Effector CD8-positive, alpha-beta T cell (primary cell): ENCODE data around the gene FNIP1.
"Not testable (repeated sequence)": the region's sequence is repeated elsewhere in the genome, so short reads cannot be mapped to it uniquely, and the experiment has no call there.

Experiments
- DNase-seq: peaks from one replicate; lab custom pipeline; 2025; lab: John Stamatoyannopoulos, UW
- total RNA-seq, 4 experiments: gene quantifications; one replicate each; lab custom pipeline; 2026; lab: John Stamatoyannopoulos, UW

Gene FNIP1
- 55.2 to 146 (median 85.6) reads per million in 4 experiments for total RNA-seq

DNA sequence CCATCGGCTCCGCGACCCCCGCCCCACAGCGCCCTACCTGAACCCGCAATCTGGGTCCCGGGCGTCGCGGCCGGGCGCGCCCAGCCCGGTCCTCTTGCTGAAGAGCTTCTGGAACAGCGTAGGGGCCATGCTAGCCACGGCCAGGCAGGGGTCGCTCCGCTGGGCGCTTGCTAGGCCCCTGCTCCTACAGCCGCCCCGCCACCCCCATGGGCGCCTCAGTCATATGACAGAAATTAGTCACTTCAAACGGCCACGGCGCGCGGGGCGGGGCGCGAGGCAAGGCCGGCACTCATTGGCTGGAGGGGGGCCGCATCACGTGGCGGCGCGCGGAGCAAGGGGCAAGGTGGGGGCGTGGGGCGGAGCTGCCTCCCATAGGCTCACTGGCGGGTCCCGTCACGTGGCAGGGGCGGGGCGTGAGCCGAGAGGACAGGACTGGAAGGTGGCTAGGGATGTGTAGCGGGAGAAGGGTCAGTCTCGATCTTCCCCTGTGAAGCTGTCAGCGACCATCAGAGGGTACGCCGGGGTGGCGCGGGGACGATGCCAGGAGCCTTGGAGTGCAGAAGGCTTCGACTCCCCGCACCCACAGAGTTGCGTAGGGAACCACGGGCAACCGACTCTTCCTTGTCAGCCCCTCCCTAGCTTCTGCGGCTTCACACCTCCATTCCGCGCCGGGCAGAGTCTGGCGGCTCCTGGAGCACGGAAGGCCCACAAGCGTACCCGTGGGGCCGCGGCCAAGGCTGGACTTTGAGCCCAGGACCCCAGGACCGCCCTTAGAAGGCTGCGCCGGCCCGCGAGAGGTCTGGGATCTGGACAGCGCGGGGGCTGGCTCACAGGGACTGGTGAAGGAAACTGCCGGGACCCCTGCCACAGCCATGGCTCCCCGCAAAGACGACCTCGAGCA lies at the start of gene FNIP1:
Gene FNIP1, minus strand, starts transcription at position 225 of the 901 bp plus-strand sequence. Its CDS starts 96 bp downstream, at position 129.
- DNase-seq: peak; percentile 98

GRCh38 chr5:131846536-131846935 lies 49.7 kb upstream of the FNIP1 start:
- DNase-seq: no peak

DNA sequence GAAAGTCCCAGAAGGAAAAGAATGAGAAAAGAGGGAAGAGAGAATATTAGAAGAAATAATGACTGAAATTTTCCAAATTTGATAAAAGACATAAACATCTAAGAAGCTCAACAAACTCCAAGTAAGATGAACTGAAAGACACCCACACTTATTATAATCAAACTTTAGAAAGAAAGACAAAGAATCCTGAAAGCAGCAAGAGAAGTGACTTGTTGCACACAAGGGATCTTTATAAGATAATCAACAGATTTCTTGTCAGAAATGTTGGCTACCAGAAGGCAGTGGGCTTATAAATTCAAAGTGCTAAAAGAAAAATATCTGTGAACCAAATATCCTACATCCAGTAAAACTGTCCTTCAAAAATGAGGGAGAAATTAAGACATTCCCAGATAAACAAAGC lies 49.0 kb upstream of the FNIP1 start:
- no peak for DNase-seq

DNA sequence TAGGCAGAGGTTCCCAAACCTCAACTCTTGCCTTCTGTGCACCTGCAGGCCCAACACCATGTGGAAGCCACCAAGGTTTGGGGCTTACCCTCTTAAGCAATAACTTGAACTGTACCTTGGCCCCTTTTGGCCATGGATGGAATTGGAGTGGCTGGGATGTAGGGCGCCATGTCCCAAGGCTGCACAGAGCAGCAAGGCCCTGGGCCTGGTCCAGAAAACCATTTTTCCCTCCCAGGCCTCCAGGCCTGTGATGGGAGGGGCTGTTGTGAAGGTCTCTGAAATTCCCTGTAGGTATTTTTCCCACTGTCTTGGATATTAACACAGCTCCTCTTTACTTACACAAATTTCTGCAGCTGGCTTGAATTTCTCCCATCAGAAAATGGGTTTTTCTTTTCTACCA lies 46.2 kb upstream of the FNIP1 start:
- DNase-seq: not testable (repeated sequence)

DNA sequence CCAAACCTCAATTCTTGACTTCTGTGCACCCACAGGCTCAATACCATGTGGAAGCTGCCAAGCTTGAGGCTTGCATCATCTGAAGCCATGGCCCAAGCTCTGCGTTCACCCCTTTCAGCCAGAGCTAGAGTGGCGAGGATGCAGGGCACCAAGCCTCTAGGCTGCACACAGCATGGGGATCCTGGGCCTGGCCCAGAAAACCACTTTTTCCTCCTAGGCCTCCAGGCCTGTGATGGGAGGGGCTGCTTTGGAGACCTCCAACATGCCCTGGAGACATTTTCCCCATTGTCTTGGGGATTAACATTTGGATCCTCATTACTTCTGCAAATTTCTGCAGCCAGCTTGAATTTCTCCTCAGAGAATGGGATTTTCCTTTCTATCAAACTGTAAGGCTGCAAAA lies 35.9 kb upstream of the FNIP1 start:
- not testable (repeated sequence) for DNase-seq

- no peak for DNase-seq
Observed at GRCh38 chr5:131825404-131826013, 28.7 kb upstream of the FNIP1 start.

DNA sequence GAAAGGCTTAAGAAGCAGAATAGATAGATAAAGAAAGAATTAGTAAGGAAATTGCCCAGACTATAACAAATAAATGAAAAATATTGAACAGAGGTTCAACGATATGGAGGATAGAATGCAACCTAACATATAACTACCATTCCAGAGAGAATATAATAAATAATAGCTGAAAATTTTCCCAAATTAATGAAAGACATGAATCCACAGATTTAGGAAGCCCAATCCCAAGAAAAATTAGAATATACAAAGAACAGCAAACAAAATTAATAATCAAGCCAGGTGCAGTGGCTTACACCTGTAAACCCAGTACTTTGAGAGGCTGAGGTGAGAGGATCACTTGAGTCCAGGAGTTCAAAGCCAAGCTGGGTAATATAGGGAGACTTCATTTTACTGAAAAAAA lies 27.8 kb upstream of the FNIP1 start:
- DNase-seq: no peak

GRCh38 chr5:131821221-131821620 lies 24.4 kb upstream of the FNIP1 start:
- no peak for DNase-seq

DNA sequence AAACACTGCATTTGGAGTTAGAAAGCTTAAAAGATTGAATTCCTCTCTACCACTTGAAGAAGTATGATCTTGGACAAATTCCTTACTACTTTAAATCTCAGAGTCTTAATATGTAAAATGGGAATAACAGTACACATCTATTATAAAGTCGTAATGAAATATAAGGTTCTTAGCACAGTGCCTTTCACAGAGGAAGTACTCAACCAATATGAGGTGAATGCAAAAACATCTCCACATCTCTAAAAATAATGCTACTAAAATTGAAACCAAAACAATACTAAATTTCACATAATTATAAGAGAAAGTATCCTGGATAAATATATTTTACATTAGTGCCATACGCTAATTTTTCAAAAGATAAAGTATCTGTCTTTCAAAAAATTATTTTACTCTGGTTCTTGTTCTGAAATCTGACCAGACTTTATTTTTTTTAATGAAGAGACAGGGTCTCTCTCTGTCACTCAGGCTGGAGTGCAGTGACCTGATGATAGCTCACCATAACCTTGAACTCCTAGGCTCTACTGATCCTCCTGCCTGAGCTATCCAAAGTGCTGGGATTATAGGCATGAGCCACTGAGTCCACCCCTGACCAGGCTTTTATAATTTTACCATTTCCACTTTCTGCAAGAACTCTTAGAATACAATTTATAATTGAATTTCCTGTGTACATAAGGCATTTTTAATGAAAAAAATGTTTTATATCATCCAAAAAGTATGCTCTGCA lies 21.3 kb upstream of the FNIP1 start:
- DNase-seq: no peak

- DNase-seq: no peak
Observed at GRCh38 chr5:131814990-131815389, 18.2 kb upstream of the FNIP1 start.

- DNase-seq: no peak
Observed at GRCh38 chr5:131812371-131813160, 15.7 kb upstream of the FNIP1 start.

DNA sequence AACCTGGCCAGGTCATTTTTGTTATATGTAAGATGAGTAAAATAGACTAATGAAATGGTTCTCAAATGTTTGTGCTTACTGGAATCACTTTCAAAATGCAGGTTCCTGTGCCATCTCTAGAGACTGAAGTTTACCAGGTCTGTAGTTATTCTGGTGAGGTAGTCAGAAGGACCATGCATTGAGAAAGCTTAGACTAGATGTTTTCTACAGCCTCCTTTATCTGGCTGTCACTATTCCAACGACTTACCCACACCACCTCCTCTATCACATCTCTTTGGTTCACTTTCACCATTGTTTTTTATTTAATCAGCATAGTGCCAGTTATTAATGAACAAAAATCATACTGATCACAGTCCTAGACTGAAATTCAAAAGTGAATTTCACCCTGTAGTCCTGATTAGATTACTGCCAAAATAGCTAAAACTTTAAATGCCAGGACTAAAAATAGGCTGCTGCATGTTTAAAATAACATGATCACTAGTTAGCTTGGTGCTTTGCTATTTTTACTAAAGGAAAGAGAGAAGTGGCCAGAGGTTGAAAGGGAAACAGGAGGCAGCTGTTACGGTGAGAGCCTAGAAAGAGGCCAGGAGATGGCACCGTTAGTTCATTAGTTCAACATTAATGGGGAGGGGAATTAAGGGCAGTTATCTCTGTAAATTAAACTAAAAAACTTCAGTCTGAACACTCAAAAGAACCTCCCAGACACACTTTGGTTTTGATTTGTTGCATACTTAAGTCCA lies 13.9 kb upstream of the FNIP1 start:
- no peak for DNase-seq

DNA sequence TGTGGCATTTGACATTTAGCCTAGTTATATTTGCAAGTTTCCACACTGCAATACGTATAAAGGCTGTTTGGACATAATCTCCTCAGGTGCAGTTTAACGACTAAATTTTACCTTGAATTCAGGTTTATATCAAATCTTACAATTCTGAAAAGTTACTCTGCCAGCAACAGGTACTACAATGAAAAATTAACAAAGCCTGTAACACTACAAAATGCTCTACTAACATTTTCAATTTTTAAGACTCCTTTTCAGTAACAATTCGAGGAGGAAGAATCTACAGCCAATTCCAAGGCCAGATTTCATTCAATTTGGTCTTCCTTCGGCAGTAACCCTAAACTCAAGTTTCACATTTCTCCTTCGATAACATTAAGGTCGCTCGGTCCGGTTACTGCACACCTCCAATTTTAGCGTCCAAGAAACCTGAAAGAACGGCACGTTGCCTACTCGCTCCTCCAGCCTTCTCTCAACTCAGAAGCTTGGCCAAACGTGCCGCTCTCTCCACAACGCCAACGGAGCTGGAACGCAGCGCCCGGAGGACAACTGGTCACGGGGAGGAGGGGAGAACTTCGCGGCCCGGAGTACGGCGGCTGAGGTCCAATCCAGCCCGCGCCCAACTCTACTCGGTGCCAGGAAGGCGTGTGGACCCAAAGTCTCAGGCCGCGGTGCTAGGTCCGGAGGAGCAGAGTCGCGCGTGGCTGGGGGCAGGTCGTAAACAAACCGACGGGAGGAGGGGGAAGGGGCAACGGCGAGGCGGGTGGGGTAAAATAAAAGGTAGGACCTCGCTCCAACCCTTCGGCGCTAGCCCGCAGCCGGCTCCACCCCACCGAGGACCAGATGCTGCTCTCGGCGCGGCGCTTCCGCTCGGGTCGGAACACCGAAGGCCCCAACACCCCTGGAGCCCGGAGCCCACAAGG lies 681 bp downstream of the FNIP1 start:
- peak; percentile 38 for DNase-seq

GRCh38 chr5:131795228-131795627 lies 1.6 kb downstream of the FNIP1 start:
- DNase-seq: no peak

DNA sequence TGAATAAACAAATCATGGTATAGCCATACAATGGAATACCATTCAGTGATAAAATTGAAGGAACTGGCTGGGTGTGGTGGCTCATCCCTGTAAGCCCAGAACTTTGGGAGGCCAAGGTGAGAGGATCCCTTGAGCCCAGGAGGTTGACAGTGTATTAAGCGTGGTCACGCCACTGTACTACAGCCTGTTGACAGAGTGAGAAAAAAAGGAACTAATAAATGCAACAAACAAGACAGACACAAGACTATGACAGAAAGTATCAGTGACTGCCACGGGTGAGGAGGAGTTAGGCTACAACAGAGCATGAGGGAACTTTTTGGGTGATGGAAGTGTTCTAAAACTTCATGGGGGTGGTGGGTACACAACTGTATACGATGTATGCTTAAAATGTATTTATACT lies 2.2 kb downstream of the FNIP1 start:
- DNase-seq: no peak

GRCh38 chr5:131792896-131793295 lies 3.9 kb downstream of the FNIP1 start:
- no peak for DNase-seq

DNA sequence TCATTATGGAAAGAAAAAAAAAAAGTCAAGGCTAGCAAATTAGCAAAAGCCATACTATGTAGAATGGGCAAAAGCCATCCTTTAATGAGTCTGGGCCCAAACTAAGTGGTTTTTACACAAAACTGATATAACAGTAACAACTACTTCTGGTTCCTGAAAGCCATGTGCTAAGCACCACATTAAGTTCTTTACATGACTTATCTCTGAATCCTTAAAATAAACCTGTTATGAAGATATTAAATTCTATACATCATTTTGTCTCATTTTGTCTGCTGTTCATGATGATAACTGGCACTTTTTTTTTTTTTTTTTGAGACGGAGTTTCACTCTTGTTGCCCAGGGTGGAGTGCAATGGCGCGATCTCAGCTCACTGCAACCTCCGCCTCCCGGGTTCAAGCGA lies 5.0 kb downstream of the FNIP1 start:
- DNase-seq: no peak

DNA sequence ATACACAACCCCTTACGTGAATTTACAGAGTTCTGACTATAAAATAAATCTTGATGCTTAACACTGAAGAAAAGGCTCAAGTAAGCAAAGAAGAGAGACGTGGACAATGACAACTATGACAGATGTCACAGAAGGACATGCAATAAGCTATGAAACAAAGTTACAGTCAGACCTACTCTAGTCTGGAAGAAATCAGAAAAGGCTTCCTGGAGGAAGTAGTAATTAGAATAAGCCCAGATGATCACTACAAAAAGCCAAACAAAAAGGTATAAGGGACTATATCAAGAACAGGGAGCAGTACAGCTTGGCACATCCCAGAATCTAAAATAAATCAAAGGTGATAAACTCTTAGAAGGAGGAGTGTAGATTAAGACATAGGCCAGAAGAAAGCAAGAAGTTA lies 6.3 kb downstream of the FNIP1 start:
- no peak for DNase-seq

- no peak for DNase-seq
Observed at GRCh38 chr5:131789765-131790164, 7.1 kb downstream of the FNIP1 start.

DNA sequence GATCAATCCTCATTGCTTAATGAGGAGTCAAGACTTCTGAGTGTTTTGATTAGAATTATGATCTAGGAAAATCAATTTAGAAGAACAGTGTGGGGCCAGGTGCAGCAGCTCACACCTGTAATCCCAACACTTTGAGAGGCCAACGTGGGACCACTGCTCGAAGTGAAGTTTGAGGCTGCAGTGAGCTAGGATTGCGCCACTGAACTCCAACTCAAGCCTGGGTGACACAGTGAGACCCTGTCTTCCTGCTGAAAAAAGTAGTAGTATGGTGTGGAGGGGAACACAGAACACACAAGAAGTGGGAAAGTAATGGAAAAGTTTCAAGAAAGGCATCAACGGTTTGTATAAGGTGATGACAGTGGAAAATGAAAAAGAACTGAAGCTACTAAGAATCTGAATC lies 9.1 kb downstream of the FNIP1 start:
- no peak for DNase-seq
